Astrocyte (in vitro differentiated cells and primary cell): ENCODE measurements around the gene HMGB4. TPM values are rescaled to one million over a fixed set of nuclear protein-coding genes. Genes with fewer than 3 reads are reported as not detected.

Experiments used
- DNase-seq: peaks from one replicate; pipeline ENCODE4 v3.0.0-alpha.2; 2010; ENCODE audit warnings: low read depth
- FAIRE-seq: peaks from 2 replicates; lab custom pipeline; 2011; peaks lifted over from hg19 to GRCh38; lab: Jason Lieb, UNC
- H2AFZ ChIP-seq: 2 replicates; pipeline ENCODE4 v1.6.0; 2012; ENCODE audit warnings: low read depth, low read length, inconsistent platforms
- H3K27ac ChIP-seq: 2 replicates; pipeline ENCODE4 v1.5.1; 2011; ENCODE audit warnings: low read depth, low read length, inconsistent platforms
- H3K27me3 ChIP-seq: 2 replicates; pipeline ENCODE4 v1.6.0; 2011; ENCODE audit warnings: low read length, inconsistent platforms; ENCODE audit not compliant: insufficient read depth
- H3K36me3 ChIP-seq: 2 replicates; pipeline ENCODE4 v1.5.1; 2011; ENCODE audit warnings: low read length, inconsistent platforms; ENCODE audit not compliant: insufficient read depth
- H3K4me1 ChIP-seq: 2 replicates; pipeline ENCODE4 v1.5.1; 2011; ENCODE audit warnings: low read length, inconsistent platforms; ENCODE audit not compliant: insufficient read depth
- H3K4me2 ChIP-seq: 2 replicates; pipeline ENCODE4 v1.6.0; 2012; ENCODE audit warnings: low read length, inconsistent platforms
- H3K4me3 ChIP-seq: 2 replicates; pipeline ENCODE4 v1.5.1; 2011; ENCODE audit warnings: low read depth, mild to moderate bottlenecking, low read length, inconsistent platforms; ENCODE audit not compliant: insufficient read depth
- H3K79me2 ChIP-seq: 2 replicates; pipeline ENCODE4 v1.6.0; 2012; ENCODE audit warnings: mild to moderate bottlenecking, low read length, inconsistent platforms; ENCODE audit not compliant: insufficient read depth
- H3K9ac ChIP-seq: 2 replicates; pipeline ENCODE4 v1.6.0; 2012; ENCODE audit warnings: mild to moderate bottlenecking, low read length, inconsistent platforms
- H3K9me3 ChIP-seq: 2 replicates; pipeline ENCODE4 v1.5.1; 2012; ENCODE audit warnings: low read depth, mild to moderate bottlenecking, low read length, inconsistent platforms; ENCODE audit not compliant: insufficient read depth
- H4K20me1 ChIP-seq: 2 replicates; pipeline ENCODE4 v1.6.0; 2012; ENCODE audit warnings: low read length, inconsistent platforms; ENCODE audit not compliant: insufficient read depth
- H3K27ac Mint-ChIP-seq: one replicate; pipeline ENCODE4 v1.8.0; 2021; ENCODE audit warnings: mild to moderate bottlenecking, mixed read lengths; ENCODE audit not compliant: unreplicated experiment
- H3K27me3 Mint-ChIP-seq: one replicate; pipeline ENCODE4 v1.8.0; 2021; ENCODE audit warnings: low read depth, mixed read lengths; ENCODE audit not compliant: unreplicated experiment
- H3K36me3 Mint-ChIP-seq: one replicate; pipeline ENCODE4 v1.8.0; 2021; ENCODE audit warnings: low read depth, mixed read lengths; ENCODE audit not compliant: unreplicated experiment
- H3K4me1 Mint-ChIP-seq: one replicate; pipeline ENCODE4 v1.8.0; 2021; ENCODE audit warnings: low read depth, mixed read lengths; ENCODE audit not compliant: unreplicated experiment
- H3K4me3 Mint-ChIP-seq: one replicate; pipeline ENCODE4 v1.8.0; 2021; ENCODE audit warnings: mild to moderate bottlenecking, moderate library complexity, mixed read lengths; ENCODE audit not compliant: unreplicated experiment
- H3K9me3 Mint-ChIP-seq: one replicate; pipeline ENCODE4 v1.8.0; 2021; ENCODE audit warnings: mild to moderate bottlenecking, mixed read lengths; ENCODE audit not compliant: unreplicated experiment
- CTCF ChIP-seq: IDR thresholded peaks from 2 replicates; pipeline ENCODE4 v1.5.1; 2011; ENCODE audit warnings: low read depth, mild to moderate bottlenecking, inconsistent platforms, low read length, moderate library complexity; ENCODE audit not compliant: insufficient read depth
- EZH2 ChIP-seq: IDR thresholded peaks from 2 replicates; pipeline ENCODE4 v1.6.1; 2012; ENCODE audit warnings: mild to moderate bottlenecking, low read length, inconsistent platforms; ENCODE audit not compliant: insufficient read depth
- total RNA-seq: library from RNA; stranded (reverse); gene quantifications from 2 replicates; pipeline ENCODE4 v1.2.1, GENCODE V29; 2021

Gene HMGB4
- total RNA-seq, 1 donor from 2014 or later: not detected

GRCh38 chr1:33824321-33824720 is 39.6 kb upstream of the HMGB4 start:
- Histone ChIP-seq H3K79me2 (no peaks in the 10 kb centered on the region), H3K4me2 (no peak overlapping the region), H3K36me3 (peaks cover 2% of the 10 kb centered on the region), H3K4me1 (no peaks in the 10 kb centered on the region), H3K9me3 (no peaks in the 10 kb centered on the region), H3K27me3 (peaks cover 3% of the 10 kb centered on the region), H3K9ac (no peak overlapping the region), H3K4me3 (no peak overlapping the region), H4K20me1 (peaks cover 34% of the 10 kb centered on the region), H3K27ac (no peak overlapping the region), H2AFZ (no peak overlapping the region)
- peaks cover 16% of the 10 kb centered on the region for H3K9me3 Mint-ChIP-seq
- no peaks in the 10 kb centered on the region for H3K4me1 Mint-ChIP-seq
- no peak for FAIRE-seq
- no peak overlapping the region for H3K4me3 Mint-ChIP-seq
- no peak for DNase-seq
- H3K27ac Mint-ChIP-seq: no peak overlapping the region
- TF ChIP-seq CTCF (no peak), EZH2 (no peak)
- no peaks in the 10 kb centered on the region for H3K27me3 Mint-ChIP-seq
- peaks cover 46% of the 10 kb centered on the region for H3K36me3 Mint-ChIP-seq

DNA sequence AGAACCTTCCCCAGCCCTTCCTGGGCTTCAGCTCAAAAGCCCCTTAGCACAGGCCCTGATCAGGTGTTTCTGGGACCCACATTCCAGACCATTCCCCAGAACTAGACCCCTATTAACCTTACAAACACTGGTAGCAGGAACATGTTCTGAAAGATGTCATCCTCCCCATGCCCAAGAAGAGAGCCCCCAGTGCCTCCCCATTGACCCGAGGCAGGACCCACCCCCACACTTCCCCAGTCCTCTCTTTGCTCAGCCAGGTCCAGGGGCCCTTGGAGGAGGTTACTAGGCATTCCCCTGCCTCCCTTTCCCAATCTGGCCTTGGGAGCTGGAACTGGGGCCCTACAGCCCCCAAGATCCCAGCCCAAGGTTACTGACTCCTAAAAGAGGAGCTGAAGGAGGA is 38.9 kb upstream of the HMGB4 start:
- H3K27me3 ChIP-seq: peaks cover 3% of the 10 kb centered on the region
- no peaks in the 10 kb centered on the region for H3K79me2 ChIP-seq
- peaks cover 2% of the 10 kb centered on the region for H3K36me3 ChIP-seq
- no peak overlapping the region for H3K27ac Mint-ChIP-seq
- H2AFZ ChIP-seq: no peak overlapping the region
- peaks cover 17% of the 10 kb centered on the region for H3K9me3 Mint-ChIP-seq
- H3K9ac ChIP-seq: no peak overlapping the region
- DNase-seq (no peak), FAIRE-seq (no peak)
- peaks cover 46% of the 10 kb centered on the region for H3K36me3 Mint-ChIP-seq
- H3K4me3 Mint-ChIP-seq: no peak overlapping the region
- H3K27me3 Mint-ChIP-seq: no peaks in the 10 kb centered on the region
- H3K9me3 ChIP-seq: no peaks in the 10 kb centered on the region
- no peak for TF ChIP-seq EZH2
- no peak for TF ChIP-seq CTCF
- H3K4me2 ChIP-seq: no peak overlapping the region
- H3K27ac ChIP-seq: no peak overlapping the region
- no peaks in the 10 kb centered on the region for H3K4me1 Mint-ChIP-seq
- peaks cover 34% of the 10 kb centered on the region for H4K20me1 ChIP-seq
- H3K4me1 ChIP-seq: no peaks in the 10 kb centered on the region
- H3K4me3 ChIP-seq: no peak overlapping the region

DNA sequence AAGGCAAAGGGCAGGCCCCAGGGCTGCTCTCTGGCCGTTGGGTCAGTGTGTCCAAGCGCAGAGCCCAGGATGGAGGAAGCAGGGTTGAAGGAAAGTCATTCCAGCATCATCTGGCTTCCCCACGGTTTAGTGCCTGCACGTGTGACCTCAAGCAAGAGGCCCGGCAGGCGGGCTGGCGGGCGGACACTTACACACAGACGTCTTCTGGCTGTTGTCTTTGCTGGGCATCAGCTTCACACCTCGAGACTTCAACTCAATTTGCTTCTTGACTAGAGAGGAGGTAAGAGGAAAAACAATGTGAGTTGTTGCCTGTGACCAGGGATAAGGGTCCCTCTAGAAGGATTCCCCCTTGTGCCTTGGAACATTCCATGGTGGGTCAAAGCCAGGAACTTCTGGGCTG is 38.4 kb upstream of the HMGB4 start:
- Histone ChIP-seq H3K27me3 (peaks cover 3% of the 10 kb centered on the region), H2AFZ (no peak overlapping the region), H4K20me1 (peaks cover 34% of the 10 kb centered on the region), H3K36me3 (peaks cover 2% of the 10 kb centered on the region), H3K27ac (no peak overlapping the region), H3K9ac (no peak overlapping the region), H3K79me2 (no peaks in the 10 kb centered on the region), H3K4me3 (no peak overlapping the region), H3K9me3 (no peaks in the 10 kb centered on the region), H3K4me1 (no peaks in the 10 kb centered on the region), H3K4me2 (no peak overlapping the region)
- Mint-ChIP-seq H3K27me3 (no peaks in the 10 kb centered on the region), H3K9me3 (peaks cover 17% of the 10 kb centered on the region), H3K27ac (no peak overlapping the region), H3K4me3 (no peak overlapping the region), H3K36me3 (peaks cover 41% of the 10 kb centered on the region), H3K4me1 (no peaks in the 10 kb centered on the region)
- TF ChIP-seq CTCF (no peak), EZH2 (no peak)
- FAIRE-seq (no peak), DNase-seq (no peak)
